HL-60 (cell line): Measurements from ENCODE around the gene TFPI.
"Not testable (repeated sequence)": the region's sequence is repeated elsewhere in the genome, so short reads cannot be mapped to it uniquely, and the experiment has no call there.

Experiments used
- CTCF ChIP-seq: IDR thresholded peaks from one replicate; pipeline ENCODE4 v1.5.1; 2011; ENCODE audit warnings: low read length, control low read depth, inconsistent platforms; ENCODE audit not compliant: insufficient read depth
- GABPA ChIP-seq: IDR thresholded peaks from 2 replicates; pipeline ENCODE4 v1.6.1; 2012; ENCODE audit warnings: low read depth
- POLR2AphosphoS5 ChIP-seq: IDR thresholded peaks from 2 replicates; pipeline ENCODE4 v1.6.1; 2012; ENCODE audit warnings: low read depth
- REST ChIP-seq: IDR thresholded peaks from 2 replicates; pipeline ENCODE4 v1.6.1; 2012; ENCODE audit warnings: low read depth; ENCODE audit not compliant: insufficient replicate concordance

GRCh38 chr2:187514235-187514829 lies 39.9 kb downstream of the TFPI start:
- TF ChIP-seq REST, POLR2AphosphoS5, CTCF, GABPA: not testable (repeated sequence)
